Retina (tissue), 1 donor: ENCODE data around the gene PNLIPRP1.

Experiments used
- DNase-seq: peaks from one replicate; pipeline ENCODE4 v3.0.0-alpha.2; 2016

PNLIPRP1 gene

GRCh38 chr10:116632596-116633215 is 41.9 kb downstream of the PNLIPRP1 start:
- peak; percentile 43 for DNase-seq

- DNase-seq, result no peak
Measured at GRCh38 chr10:116633216-116633600, 42.4 kb downstream of the PNLIPRP1 start.

- no peak for DNase-seq
Measured at GRCh38 chr10:116634126-116634975, 43.6 kb downstream of the PNLIPRP1 start.

- DNase-seq, result no peak
Measured at GRCh38 chr10:116636385-116636784, 45.6 kb downstream of the PNLIPRP1 start.

- no peak for DNase-seq
Measured at GRCh38 chr10:116636976-116637375, 46.2 kb downstream of the PNLIPRP1 start.

- no peak for DNase-seq
Measured at GRCh38 chr10:116637830-116638229, 47.1 kb downstream of the PNLIPRP1 start.

GRCh38 chr10:116646502-116646901 is 55.7 kb downstream of the PNLIPRP1 start:
- DNase-seq, result no peak

- DNase-seq, result no peak
Measured at GRCh38 chr10:116648903-116649302, 58.1 kb downstream of the PNLIPRP1 start.

- no peak for DNase-seq
Measured at GRCh38 chr10:116653885-116654284, 63.1 kb downstream of the PNLIPRP1 start.

- no peak for DNase-seq
Measured at GRCh38 chr10:116654816-116655215, 64.1 kb downstream of the PNLIPRP1 start.

GRCh38 chr10:116655568-116655967 is 64.8 kb downstream of the PNLIPRP1 start:
- no peak for DNase-seq

GRCh38 chr10:116656044-116656443 is 65.3 kb downstream of the PNLIPRP1 start:
- no peak for DNase-seq

GRCh38 chr10:116657863-116658551 is 67.2 kb downstream of the PNLIPRP1 start:
- DNase-seq, result no peak
